HEK293T (cell line): Measurements from ENCODE around the gene WWC2.

Experiments
- CTCF ChIA-PET: fragments of 350-600 bp; formaldehyde crosslinking; extraction: SDS; loops from one replicate; lab custom pipeline; 2021; ENCODE audit warnings: antibody characterized with exemption, inconsistent platforms; lab: Yijun Ruan, JAX
- POLR2A ChIA-PET: fragments of 350-600 bp; formaldehyde crosslinking; extraction: SDS; loops from one replicate; lab custom pipeline; 2020; ENCODE audit warnings: antibody characterized with exemption, inconsistent platforms; lab: Yijun Ruan, JAX
- DNase-seq: peaks from one replicate; pipeline ENCODE4 v3.0.0; 2012; ENCODE audit warnings: mixed read lengths; ENCODE audit errors: extremely low spot score
- ARNT ChIP-seq: fragments of 450-650 bp; IDR thresholded peaks from 2 replicates; pipeline ENCODE4 v1.6.1; 2017; ENCODE audit warnings: mild to moderate bottlenecking
- BHLHE40 ChIP-seq: fragments of 450-650 bp; IDR thresholded peaks from 2 replicates; pipeline ENCODE4 v1.6.1; 2016; ENCODE audit warnings: mild to moderate bottlenecking, moderate library complexity, borderline replicate concordance
- CTBP1 ChIP-seq: fragments of 450-650 bp; IDR thresholded peaks from 2 replicates; pipeline ENCODE4 v1.6.1; 2016; ENCODE audit warnings: borderline replicate concordance
- ELF4 ChIP-seq: fragments of 450-650 bp; IDR thresholded peaks from 2 replicates; pipeline ENCODE4 v1.6.1; 2017; ENCODE audit warnings: antibody characterized with exemption
- FOXA1 ChIP-seq: fragments of 450-650 bp; IDR thresholded peaks from 2 replicates; pipeline ENCODE4 v1.6.1; 2016; ENCODE audit warnings: mild to moderate bottlenecking
- FOXK2 ChIP-seq: fragments of 450-650 bp; IDR thresholded peaks from 2 replicates; pipeline ENCODE4 v1.6.1; 2016; ENCODE audit warnings: mild to moderate bottlenecking
- FOXM1 ChIP-seq: fragments of 450-650 bp; IDR thresholded peaks from 2 replicates; pipeline ENCODE4 v1.6.1; 2017; ENCODE audit warnings: mild to moderate bottlenecking, borderline replicate concordance
- HDGF ChIP-seq: fragments of 450-650 bp; IDR thresholded peaks from 2 replicates; pipeline ENCODE4 v1.6.1; 2017; ENCODE audit warnings: antibody characterized with exemption, borderline replicate concordance
- L3MBTL2 ChIP-seq: fragments of 450-650 bp; conservative IDR thresholded peaks from 2 replicates; pipeline ENCODE4 v1.6.1; 2016; ENCODE audit warnings: mild to moderate bottlenecking
- LEF1 ChIP-seq: fragments of 450-650 bp; IDR thresholded peaks from 2 replicates; pipeline ENCODE4 v1.6.1; 2017; ENCODE audit warnings: mild to moderate bottlenecking, borderline replicate concordance
- NFRKB ChIP-seq: fragments of 450-650 bp; IDR thresholded peaks from 2 replicates; pipeline ENCODE4 v1.6.1; 2016; ENCODE audit warnings: mild to moderate bottlenecking, moderate library complexity
- SP1 ChIP-seq: fragments of 450-650 bp; IDR thresholded peaks from 2 replicates; pipeline ENCODE4 v1.6.1; 2017
- SUZ12 ChIP-seq: fragments of 450-650 bp; IDR thresholded peaks from 2 replicates; pipeline ENCODE4 v1.6.1; 2016; ENCODE audit warnings: mild to moderate bottlenecking
- TARDBP ChIP-seq: fragments of 450-650 bp; IDR thresholded peaks from 2 replicates; pipeline ENCODE4 v1.6.1; 2016
- ZNF384 ChIP-seq: fragments of 450-650 bp; IDR thresholded peaks from 2 replicates; pipeline ENCODE4 v1.6.1; 2016
- TF ChIP-seq, protein P1 (sequence below): fragments of 450-650 bp; IDR thresholded peaks from 2 replicates; pipeline ENCODE4 v1.6.1; 2016

The WWC2 gene

DNA sequence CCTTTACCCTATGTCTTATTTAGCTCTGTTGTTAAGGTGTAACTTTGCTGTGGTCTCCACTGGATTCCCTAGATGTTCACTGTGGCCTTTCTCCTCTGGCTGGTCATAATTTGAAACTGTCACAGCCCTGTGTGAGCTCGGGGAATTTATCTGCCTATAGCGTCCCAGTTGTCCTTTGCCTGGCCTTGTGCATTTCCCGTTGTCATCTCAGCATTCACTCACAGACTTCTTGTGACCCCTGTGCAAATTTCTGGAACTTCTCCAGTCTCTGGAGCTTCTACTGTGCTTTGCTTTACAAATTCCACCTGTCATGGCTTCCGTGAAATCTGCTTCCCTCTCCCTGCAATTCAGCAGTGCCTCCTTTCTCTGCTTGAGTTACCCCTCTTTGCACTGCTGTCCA is 106.7 kb downstream of the WWC2 start:
- CTCF ChIA-PET: no interaction called here
- DNase-seq: no peak

DNA sequence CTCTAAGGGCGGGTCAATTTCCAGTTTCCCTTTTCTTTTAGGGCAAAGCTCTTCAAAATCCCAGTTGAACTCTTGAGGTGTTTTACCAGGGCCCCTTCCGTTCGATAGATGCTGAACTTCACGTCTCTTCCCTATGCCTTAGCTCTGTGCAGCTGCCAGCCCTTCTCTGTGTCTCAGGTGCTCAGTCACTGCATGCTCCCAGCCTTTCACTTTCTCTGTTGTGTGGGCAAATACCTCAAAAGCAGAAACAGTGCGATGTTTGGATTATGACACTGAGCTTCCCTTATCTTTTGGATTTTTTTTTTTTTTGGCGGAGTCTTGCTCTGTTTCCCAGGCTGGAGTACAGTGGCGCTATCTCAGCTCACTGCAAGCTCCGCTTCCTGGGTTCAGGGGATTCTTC is 112.5 kb downstream of the WWC2 start:
- POLR2A ChIA-PET: no interaction called here
- CTCF ChIA-PET: interaction anchor here (0.6 kb wide), 1 partner anchor 137 kb away, joined by 4 read pairs; no protein-coding TSS in a partner anchor

More for the DNA sequence above, 106.7 kb downstream of the WWC2 start:
- POLR2A ChIA-PET: no interaction called here
- no peak for TF ChIP-seq NFRKB
- no peak for TF ChIP-seq BHLHE40
- TF ChIP-seq FOXA1: no peak
- TF ChIP-seq, protein P1, sequence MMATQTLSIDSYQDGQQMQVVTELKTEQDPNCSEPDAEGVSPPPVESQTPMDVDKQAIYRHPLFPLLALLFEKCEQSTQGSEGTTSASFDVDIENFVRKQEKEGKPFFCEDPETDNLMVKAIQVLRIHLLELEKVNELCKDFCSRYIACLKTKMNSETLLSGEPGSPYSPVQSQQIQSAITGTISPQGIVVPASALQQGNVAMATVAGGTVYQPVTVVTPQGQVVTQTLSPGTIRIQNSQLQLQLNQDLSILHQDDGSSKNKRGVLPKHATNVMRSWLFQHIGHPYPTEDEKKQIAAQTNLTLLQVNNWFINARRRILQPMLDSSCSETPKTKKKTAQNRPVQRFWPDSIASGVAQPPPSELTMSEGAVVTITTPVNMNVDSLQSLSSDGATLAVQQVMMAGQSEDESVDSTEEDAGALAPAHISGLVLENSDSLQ: no peak
- TF ChIP-seq LEF1: no peak
- TF ChIP-seq TARDBP: no peak
- no peak for TF ChIP-seq HDGF
- no peak for TF ChIP-seq CTBP1
- no peak for TF ChIP-seq SP1
- TF ChIP-seq FOXK2: no peak
- no peak for TF ChIP-seq ARNT
- no peak for TF ChIP-seq SUZ12
- TF ChIP-seq ZNF384: no peak
- TF ChIP-seq FOXM1: no peak
- no peak for TF ChIP-seq L3MBTL2

DNA sequence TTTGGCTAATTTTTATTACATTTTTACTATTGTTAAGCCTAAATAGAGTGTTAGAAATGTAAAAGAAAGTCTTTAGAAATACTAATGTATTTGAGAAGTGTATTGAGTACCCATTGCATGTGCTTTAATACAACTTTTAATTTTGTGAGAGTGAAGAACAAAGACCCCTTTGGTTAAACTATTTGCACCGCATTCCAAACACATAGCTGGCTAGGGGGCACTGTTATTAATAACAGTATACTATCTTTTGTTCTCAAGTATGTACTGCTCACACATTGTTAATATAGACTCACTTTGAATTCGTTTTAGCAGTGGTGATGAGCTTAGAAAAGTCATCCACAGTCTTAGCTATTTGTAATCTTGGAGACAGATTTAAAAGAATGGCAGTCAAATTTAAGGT is 114.9 kb downstream of the WWC2 start:
- DNase-seq: no peak
- no peak for TF ChIP-seq ZNF384
- no peak for TF ChIP-seq NFRKB
- no peak for TF ChIP-seq FOXM1
- TF ChIP-seq, protein P1: no peak
- no peak for TF ChIP-seq FOXA1
- TF ChIP-seq LEF1: no peak
- no peak for TF ChIP-seq HDGF
- no peak for TF ChIP-seq TARDBP
- TF ChIP-seq ARNT: no peak
- TF ChIP-seq ELF4: no peak
- TF ChIP-seq FOXK2: no peak
- ChIA-PET CTCF (interaction anchor here (0.7 to 0.8 kb wide), 2 partner anchors 36 to 43 kb away, joined by 4 read pairs; no protein-coding TSS in a partner anchor), POLR2A (no interaction called here)

More for the DNA sequence above, 112.5 kb downstream of the WWC2 start:
- TF ChIP-seq LEF1 (no peak), L3MBTL2 (no peak), SP1 (no peak), ZNF384 (no peak), ARNT (no peak), FOXM1 (no peak), NFRKB (no peak), BHLHE40 (no peak), HDGF (no peak), TARDBP (no peak), CTBP1 (no peak)
- DNase-seq: no peak

DNA sequence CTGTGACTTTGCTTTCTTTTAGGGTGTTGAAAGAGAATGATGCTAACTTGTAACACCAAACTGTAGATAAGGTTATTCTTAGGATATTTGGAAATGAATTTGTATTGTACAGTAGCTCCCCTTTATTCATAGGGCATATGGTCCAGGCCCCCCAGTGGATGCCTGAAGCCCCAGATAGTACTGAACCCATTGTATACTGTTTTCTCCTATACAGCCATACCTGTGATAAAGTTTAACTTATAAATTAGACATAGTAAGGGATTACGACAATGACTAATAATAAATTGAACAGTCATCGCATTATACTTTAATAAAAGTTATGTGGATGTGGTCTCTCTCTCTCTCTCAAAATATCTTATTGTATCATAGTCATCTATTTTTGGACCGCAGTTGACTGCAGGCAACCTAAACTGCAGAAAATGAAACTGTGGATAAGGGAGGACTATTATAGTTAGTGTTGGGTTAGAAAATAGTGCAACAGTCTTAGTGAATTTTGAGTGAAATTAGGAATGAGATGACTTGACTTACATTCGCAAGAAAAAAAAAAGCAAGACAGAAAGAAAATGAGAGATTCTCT is 115.9 kb downstream of the WWC2 start:
- no peak for TF ChIP-seq L3MBTL2
- no peak for TF ChIP-seq SUZ12
- TF ChIP-seq FOXA1: no peak
- no peak for TF ChIP-seq BHLHE40
- no peak for TF ChIP-seq ARNT
- no peak for TF ChIP-seq ELF4
- TF ChIP-seq ZNF384: no peak
- TF ChIP-seq TARDBP: no peak
- no peak for TF ChIP-seq SP1
- TF ChIP-seq, protein P1: no peak
- TF ChIP-seq CTBP1: no peak
- TF ChIP-seq FOXK2: no peak
- no peak for TF ChIP-seq LEF1
- TF ChIP-seq HDGF: no peak
- TF ChIP-seq FOXM1: no peak
- no peak for TF ChIP-seq NFRKB
- CTCF ChIA-PET: interaction anchor here (0.8 kb wide), 1 partner anchor 42 kb away, joined by 4 read pairs; no protein-coding TSS in a partner anchor
- POLR2A ChIA-PET: no interaction called here
- DNase-seq: no peak

DNA sequence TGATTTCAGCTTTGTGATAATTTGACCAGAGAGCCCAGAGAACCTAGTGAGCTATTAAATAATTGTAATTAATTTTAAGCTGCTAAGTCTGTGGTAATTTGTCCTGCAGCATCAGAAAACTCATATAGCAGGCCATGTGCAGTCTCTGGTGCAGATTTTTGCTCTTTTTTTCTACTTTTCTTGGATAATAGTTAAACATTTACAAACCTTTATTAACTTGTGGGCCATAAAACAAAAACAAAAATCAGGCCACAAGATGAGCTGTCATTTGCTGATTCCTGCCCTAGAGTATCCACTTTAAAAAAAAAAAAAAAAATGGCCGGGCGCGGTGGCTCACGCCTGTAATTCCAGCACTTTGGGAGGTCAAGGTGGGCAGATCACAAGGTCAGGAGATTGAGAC is 121.2 kb downstream of the WWC2 start:
- CTCF ChIA-PET: no interaction called here
- TF ChIP-seq HDGF: no peak
- no peak for TF ChIP-seq FOXK2
- no peak for TF ChIP-seq NFRKB
- TF ChIP-seq LEF1: no peak
- no peak for TF ChIP-seq SP1
- no peak for DNase-seq
- POLR2A ChIA-PET: no interaction called here

DNA sequence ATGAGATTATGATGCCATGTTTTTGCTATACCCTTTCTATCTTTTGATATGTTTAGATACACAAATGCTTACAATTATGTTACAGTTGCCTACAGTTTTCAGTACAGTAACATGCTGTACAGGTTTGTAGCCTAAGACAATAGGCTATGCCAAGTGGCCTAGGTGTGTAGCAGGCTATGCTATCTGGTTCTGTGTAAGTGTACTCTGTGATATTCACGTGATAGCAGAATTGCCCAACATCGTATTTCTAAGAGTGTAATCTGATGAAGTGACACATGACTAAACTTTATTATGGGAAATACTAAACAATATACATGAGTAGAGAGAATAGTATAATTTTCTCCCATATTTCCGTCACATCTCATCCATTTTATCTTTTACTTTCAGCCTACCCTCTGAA is 124.0 kb downstream of the WWC2 start:
- no peak for TF ChIP-seq TARDBP
- TF ChIP-seq ELF4: no peak
- TF ChIP-seq SP1: no peak
- TF ChIP-seq NFRKB: no peak
- no peak for TF ChIP-seq ARNT
- TF ChIP-seq SUZ12: no peak
- TF ChIP-seq CTBP1: no peak
- no peak for TF ChIP-seq FOXK2
- no peak for TF ChIP-seq ZNF384
- no peak for DNase-seq
- ChIA-PET CTCF (no interaction called here), POLR2A (no interaction called here)
